Left kidney (tissue), 2 donors: ENCODE measurements around the gene IWS1. TPM values are rescaled to one million over a fixed set of nuclear protein-coding genes. Genes with fewer than 3 reads are reported as not detected.

Experiments
- DNase-seq: peaks from one replicate; pipeline ENCODE4 v3.0.0-alpha.2; 2013
- polyA plus RNA-seq: library from polyadenylated mRNA; unstranded; fragments of 120-200 nt; gene quantifications from one replicate; pipeline ENCODE4 v1.2.1, GENCODE V29; 2013; ENCODE audit not compliant: insufficient read length

IWS1 gene
- polyA plus RNA-seq, 1 donor = 86.2 TPM

- no peak for DNase-seq
These were observed 21.5 kb downstream of the IWS1 start for GRCh38 chr2:127504552-127505430.

GRCh38 chr2:127503491-127503890 lies 22.8 kb downstream of the IWS1 start:
- DNase-seq = no peak

- DNase-seq = no peak
These were observed 27.9 kb downstream of the IWS1 start for GRCh38 chr2:127498386-127498785.

GRCh38 chr2:127490283-127490682 lies 36.0 kb downstream of the IWS1 start:
- DNase-seq = no peak

GRCh38 chr2:127486247-127487058 lies 39.8 kb downstream of the IWS1 start:
- no peak for DNase-seq

- no peak for DNase-seq
These were observed 40.6 kb downstream of the IWS1 start for GRCh38 chr2:127485694-127486071.

- DNase-seq = no peak
These were observed 41.1 kb downstream of the IWS1 start for GRCh38 chr2:127485051-127485693.

GRCh38 chr2:127482031-127482430 lies 44.3 kb downstream of the IWS1 start:
- DNase-seq = no peak

GRCh38 chr2:127479866-127480743 lies 46.2 kb downstream of the IWS1 start:
- DNase-seq = no peak

- DNase-seq = peak; percentile 74
These were observed 47.0 kb downstream of the IWS1 start for GRCh38 chr2:127479219-127479825.

- DNase-seq = no peak
These were observed 50.5 kb downstream of the IWS1 start for GRCh38 chr2:127475788-127476187.

- DNase-seq = no peak
These were observed 54.0 kb downstream of the IWS1 start for GRCh38 chr2:127472268-127472667.

- no peak for DNase-seq
These were observed 54.9 kb downstream of the IWS1 start for GRCh38 chr2:127471286-127471988.

GRCh38 chr2:127469974-127470373 lies 56.3 kb downstream of the IWS1 start:
- no peak for DNase-seq

- DNase-seq = no peak
These were observed 57.2 kb downstream of the IWS1 start for GRCh38 chr2:127469051-127469450.

- DNase-seq = no peak
These were observed 61.0 kb downstream of the IWS1 start for GRCh38 chr2:127465258-127465657.

GRCh38 chr2:127464470-127465257 lies 61.6 kb downstream of the IWS1 start:
- DNase-seq = no peak

- DNase-seq = no peak
These were observed 62.9 kb downstream of the IWS1 start for GRCh38 chr2:127463155-127463991.

GRCh38 chr2:127462461-127462860 lies 63.8 kb downstream of the IWS1 start:
- DNase-seq = no peak
